Mononuclear cell (primary cell): ENCODE results near the gene INPP5A. TPM values are rescaled to one million over a fixed set of nuclear protein-coding genes. Genes with fewer than 3 reads are reported as not detected.
"Not testable (repeated sequence)": the region's sequence is repeated elsewhere in the genome, so short reads cannot be mapped to it uniquely, and the experiment has no call there.

ENCODE experiments used
- H3K27me3 ChIP-seq: 2 replicates; pipeline ENCODE4 v1.6.0; 2011; ENCODE audit warnings: low read length, control low read depth; ENCODE audit not compliant: insufficient read depth
- H3K4me1 ChIP-seq: 2 replicates; pipeline ENCODE4 v1.5.1; 2011; ENCODE audit warnings: mild to moderate bottlenecking, low read length, control low read depth; ENCODE audit not compliant: insufficient read depth
- H3K4me3 ChIP-seq: 2 replicates; pipeline ENCODE4 v1.5.1; 2011; ENCODE audit warnings: mild to moderate bottlenecking, low read length, moderate library complexity
- H3K9me3 ChIP-seq: 2 replicates; pipeline ENCODE4 v1.5.1; 2011; ENCODE audit warnings: low read depth, mild to moderate bottlenecking, control low read depth, low read length
- total RNA-seq: library from RNA; depleted of rRNA; stranded (reverse); fragments of >200 nt; gene quantifications from one replicate; pipeline ENCODE4 v1.2.3, GENCODE V29; 2012

Gene INPP5A
- total RNA-seq, 1 donor: 18.6 TPM

DNA sequence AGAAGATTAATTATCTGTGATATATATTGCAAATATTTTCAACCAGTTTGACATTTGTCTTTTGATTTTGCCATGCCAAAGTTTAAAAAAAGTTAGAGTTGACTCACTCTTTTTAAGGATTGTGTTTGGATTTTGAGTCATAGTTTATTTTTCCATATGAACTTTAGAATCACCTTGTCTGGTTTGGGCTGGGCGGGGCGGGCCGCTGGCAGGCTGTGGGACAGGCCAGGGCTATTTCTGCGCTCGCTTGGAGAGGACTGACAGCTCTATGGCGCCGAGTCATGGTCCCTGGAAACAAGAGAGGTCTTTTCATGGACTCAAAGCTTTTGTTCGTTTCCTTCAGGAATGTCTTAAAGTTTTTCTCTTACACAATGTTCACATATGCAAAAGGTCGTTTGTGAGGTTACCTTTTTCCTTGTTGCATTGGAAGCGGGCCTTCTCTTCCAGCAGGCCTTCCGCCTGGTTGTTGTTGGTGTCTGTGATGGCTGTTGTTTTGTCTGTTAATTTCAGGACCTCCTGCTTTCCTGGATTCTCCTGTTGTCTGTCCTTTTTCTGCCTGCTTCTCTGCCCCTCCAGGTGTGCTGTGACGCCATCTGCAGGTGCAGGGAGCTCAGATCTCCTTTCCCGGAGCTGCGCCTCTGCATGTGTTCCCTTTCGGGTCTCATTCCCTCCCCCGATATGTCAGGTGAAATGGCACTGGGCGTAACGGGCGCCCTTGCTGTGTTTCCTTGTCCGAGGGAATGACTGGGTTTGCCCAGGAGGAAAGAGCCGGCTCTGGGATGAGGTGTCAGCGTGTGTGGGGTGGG is 53.8 kb downstream of the INPP5A start:
- Histone ChIP-seq H3K9me3 (no peaks in the 10 kb centered on the region), H3K4me3 (no peak overlapping the region), H3K4me1 (peaks cover 82% of the 10 kb centered on the region), H3K27me3 (no peaks in the 10 kb centered on the region)

DNA sequence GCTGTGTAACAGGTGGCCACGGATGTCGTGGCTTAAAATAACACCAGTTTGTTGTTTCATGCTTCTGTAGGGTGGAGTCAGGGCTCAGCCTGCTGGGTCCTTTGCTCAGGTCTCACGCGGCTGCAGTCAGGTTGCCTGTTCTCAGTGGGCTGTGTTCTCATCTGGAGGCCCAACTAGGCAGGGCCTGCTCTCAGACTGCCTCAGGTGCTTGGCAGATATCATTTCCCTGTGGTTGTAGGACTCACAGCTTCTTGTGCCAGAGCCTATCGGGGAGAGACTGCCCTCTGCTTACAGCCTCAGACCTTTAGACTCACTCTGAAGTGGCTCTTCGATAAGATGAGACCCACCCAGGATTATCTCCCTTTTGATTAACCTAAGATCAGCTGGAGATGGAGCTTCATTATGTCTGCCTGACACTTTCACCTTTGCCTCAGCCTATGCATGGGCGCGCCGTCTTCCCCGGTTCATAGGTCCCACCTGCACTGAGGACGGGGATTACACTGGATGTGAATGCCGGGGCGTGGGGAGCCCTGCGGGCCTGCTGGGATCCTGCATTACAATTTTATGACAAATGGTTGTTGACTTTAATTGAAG is 55.3 kb downstream of the INPP5A start:
- no peaks in the 10 kb centered on the region for H3K27me3 ChIP-seq
- H3K4me1 ChIP-seq: peaks cover 69% of the 10 kb centered on the region
- H3K4me3 ChIP-seq: no peak overlapping the region
- no peaks in the 10 kb centered on the region for H3K9me3 ChIP-seq

- H3K9me3 ChIP-seq: no peaks in the 10 kb centered on the region
- H3K4me1 ChIP-seq: peaks cover 64% of the 10 kb centered on the region
- H3K27me3 ChIP-seq: no peaks in the 10 kb centered on the region
- no peak overlapping the region for H3K4me3 ChIP-seq
Measured at GRCh38 chr10:132593389-132593788, 55.8 kb downstream of the INPP5A start.

- H3K4me3 ChIP-seq: no peak overlapping the region
- no peaks in the 10 kb centered on the region for H3K9me3 ChIP-seq
- peaks cover 57% of the 10 kb centered on the region for H3K4me1 ChIP-seq
- H3K27me3 ChIP-seq: no peaks in the 10 kb centered on the region
Measured at GRCh38 chr10:132593900-132594876, 56.6 kb downstream of the INPP5A start.

DNA sequence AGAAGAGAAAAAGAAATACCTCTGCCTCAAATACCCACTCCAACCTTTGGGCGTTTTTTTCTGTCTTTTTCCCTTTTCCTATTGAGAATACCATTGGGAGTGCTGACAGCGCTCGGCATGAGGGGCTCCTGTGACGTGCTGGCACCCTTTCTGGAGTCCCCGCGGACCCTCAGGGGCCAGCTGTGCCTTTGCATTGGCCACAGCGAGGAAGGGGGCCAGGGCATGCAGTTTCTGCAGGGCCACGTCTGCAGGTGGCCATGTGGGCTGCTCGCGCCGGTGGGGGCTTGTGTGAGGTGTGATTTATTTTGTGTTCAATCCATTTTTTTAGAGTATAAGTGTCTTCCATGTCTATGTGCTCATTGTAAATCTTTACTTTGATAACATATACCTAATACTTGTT is 57.4 kb downstream of the INPP5A start:
- H3K27me3 ChIP-seq: no peaks in the 10 kb centered on the region
- H3K4me1 ChIP-seq: peaks cover 49% of the 10 kb centered on the region
- H3K4me3 ChIP-seq: no peak overlapping the region
- H3K9me3 ChIP-seq: no peaks in the 10 kb centered on the region

DNA sequence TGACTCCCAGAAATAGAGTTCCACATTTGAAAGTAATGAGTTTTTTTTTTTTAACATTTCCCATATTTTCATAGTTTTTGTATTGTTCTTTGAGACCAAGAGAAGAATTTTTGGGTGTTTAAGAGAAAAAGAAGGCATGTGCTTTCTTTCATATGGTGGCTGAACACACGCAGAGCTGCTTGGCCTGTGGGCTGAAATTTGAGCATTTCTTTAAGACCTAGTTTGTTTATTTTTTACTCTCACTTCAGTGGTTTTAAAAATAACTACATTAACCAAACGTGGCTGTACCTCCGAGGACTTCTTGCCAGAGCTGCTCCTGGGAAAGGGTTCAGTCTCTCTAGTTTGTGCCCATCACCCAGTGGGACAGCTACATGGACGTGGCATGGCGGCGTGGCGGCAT is 58.3 kb downstream of the INPP5A start:
- Histone ChIP-seq H3K9me3 (no peaks in the 10 kb centered on the region), H3K4me3 (no peak overlapping the region), H3K4me1 (peaks cover 40% of the 10 kb centered on the region), H3K27me3 (no peaks in the 10 kb centered on the region)

DNA sequence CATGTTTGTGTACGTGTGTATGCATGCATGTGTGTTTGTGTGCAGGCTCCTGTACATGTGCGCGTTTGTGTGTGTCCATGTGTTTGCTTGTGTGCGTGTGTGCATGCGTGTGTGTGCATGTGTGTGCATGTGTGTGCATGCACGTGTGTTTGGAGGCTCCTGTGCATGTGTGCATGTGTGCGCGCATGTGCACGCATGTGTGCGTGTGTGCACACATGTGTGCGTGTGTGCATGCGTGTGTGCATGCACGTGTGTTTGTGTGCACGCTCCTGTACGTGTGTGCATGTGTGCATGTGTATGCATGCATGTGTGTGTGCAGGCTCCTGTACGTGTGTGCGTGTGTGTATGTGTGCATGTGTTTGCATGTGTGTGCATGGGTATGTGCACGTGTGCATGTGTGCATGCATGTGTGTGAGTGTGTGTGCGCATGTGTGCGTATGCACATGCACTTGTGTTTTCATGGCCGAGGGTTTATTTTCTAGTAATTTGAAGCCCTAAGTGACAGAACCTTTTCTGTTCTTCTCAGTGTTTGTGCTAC is 59.2 kb downstream of the INPP5A start:
- no peaks in the 10 kb centered on the region for H3K9me3 ChIP-seq

DNA sequence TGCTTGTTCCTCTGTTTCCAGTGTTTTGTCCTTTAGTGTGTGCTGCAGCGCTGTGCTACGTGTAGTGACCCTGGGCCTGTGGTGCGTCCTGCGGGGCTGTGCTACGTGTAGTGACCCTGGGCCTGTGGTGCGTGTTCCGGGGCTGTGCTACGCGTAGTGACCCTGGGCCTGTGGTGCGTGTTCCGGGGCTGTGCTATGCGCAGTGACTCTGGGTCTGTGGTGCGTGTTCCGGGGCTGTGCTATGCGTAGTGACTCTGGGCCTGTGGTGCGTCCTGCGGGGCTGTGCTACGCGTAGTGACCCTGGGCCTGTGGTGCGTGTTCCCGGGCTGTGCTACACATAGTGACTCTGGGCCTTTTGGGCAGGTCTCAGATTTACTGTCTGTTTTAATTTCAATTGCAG is 60.1 kb downstream of the INPP5A start:
- peaks cover 27% of the 10 kb centered on the region for H3K4me1 ChIP-seq
- no peak overlapping the region for H3K4me3 ChIP-seq

More for the DNA sequence above, 59.2 kb downstream of the INPP5A start:
- no peak overlapping the region for H3K4me3 ChIP-seq
- no peaks in the 10 kb centered on the region for H3K27me3 ChIP-seq
- H3K4me1 ChIP-seq: peaks cover 33% of the 10 kb centered on the region

DNA sequence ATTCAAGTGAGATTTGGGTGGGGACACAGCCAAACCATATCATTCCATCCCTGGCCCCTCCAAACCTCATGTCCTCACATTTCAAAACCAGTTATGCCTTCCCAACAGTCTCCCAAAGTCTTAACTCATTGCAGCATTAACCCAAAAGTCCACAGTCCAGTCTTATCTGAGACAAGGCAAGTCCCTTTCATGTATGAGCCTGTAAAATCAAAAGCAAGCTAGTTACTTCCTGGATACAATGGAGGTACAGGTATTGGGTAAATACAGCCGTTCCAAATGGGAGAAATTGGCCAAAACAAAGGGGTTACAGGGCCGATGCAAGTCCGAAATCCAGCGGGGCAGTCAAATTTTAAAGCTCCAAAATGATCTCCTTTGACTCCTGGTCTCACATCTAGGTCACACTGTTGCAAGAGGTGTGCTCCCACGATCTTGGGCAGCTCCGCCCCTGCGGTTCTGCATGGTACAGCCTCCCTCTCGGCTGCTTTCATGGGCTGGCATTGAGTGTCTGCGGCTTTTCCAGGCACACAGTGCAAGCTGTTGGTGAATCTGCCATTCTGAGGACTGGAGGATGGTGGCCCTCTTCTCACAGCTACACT is 61.5 kb downstream of the INPP5A start:
- H3K9me3 ChIP-seq, H3K4me3 ChIP-seq, H3K27me3 ChIP-seq: not testable (repeated sequence)
- peaks cover 12% of the 10 kb centered on the region for H3K4me1 ChIP-seq

More for the DNA sequence above, 60.1 kb downstream of the INPP5A start:
- no peaks in the 10 kb centered on the region for H3K27me3 ChIP-seq
- no peaks in the 10 kb centered on the region for H3K9me3 ChIP-seq

- no peak overlapping the region for H3K4me3 ChIP-seq
- no peaks in the 10 kb centered on the region for H3K27me3 ChIP-seq
- no peaks in the 10 kb centered on the region for H3K9me3 ChIP-seq
- H3K4me1 ChIP-seq: peaks cover 6% of the 10 kb centered on the region
Measured at GRCh38 chr10:132599732-132600131, 62.1 kb downstream of the INPP5A start.

- no peaks in the 10 kb centered on the region for H3K27me3 ChIP-seq
- peaks cover 2% of the 10 kb centered on the region for H3K4me1 ChIP-seq
- H3K9me3 ChIP-seq: no peaks in the 10 kb centered on the region
- no peak overlapping the region for H3K4me3 ChIP-seq
Measured at GRCh38 chr10:132600416-132600815, 62.8 kb downstream of the INPP5A start.

GRCh38 chr10:132601567-132601966 is 64.0 kb downstream of the INPP5A start:
- H3K9me3 ChIP-seq: no peaks in the 10 kb centered on the region
- no peaks in the 10 kb centered on the region for H3K27me3 ChIP-seq

DNA sequence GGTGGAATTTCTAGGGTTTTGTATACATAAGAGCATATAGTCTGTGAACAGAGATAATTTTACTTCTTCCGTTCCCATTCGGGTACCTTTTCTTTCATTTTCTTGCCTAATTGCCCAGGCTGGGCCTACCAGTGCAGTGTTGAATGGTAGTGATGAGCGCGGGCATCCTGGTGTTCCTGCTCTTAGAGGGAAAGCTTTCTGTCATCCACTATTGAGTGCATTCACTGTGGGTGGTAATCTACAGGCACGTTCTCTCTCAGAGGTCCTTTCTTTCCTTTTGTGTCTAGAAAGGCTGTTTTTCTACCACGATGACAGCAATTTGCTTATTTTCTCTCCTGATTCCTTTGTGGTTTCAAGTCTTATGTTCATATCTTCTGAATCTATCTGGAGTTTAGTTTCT is 65.0 kb downstream of the INPP5A start:
- Histone ChIP-seq H3K9me3 (no peaks in the 10 kb centered on the region), H3K4me1 (no peaks in the 10 kb centered on the region), H3K27me3 (no peaks in the 10 kb centered on the region), H3K4me3 (no peak overlapping the region)

More at GRCh38 chr10:132601567-132601966, 64.0 kb downstream of the INPP5A start:
- peaks cover 2% of the 10 kb centered on the region for H3K4me1 ChIP-seq
- no peak overlapping the region for H3K4me3 ChIP-seq

DNA sequence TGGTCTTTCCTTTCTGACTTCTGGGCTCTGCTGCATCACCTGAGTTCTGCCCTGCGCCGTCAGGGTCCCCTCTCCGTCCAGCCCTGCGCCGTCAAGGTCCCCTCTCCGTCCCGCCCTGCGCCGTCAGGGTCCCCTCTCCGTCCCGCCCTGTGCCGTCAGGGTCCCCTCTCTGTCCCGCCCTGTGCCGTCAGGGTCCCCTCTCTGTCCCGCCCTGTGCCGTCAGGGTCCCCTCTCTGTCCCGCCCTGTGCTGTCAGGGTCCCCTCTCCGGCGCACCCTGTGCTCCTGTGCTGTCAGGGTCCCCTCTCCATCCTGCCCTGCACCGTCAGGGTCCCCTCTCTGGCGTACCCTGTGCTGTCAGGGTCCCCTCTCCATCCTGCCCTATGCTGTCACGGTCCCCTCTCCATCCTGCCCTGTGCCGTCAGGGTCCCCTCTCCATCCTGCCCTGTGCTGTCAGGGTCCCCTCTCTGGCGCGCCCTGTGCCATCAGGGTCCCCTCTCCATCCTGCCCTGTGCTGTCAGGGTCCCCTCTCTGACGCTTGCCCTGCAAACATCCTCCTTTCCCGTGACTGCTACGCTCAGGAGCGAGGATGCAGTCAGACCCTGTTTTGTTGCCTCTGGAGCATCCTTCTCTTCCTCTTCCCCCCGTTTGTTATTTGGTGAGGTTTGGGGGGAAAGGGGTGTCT is 66.4 kb downstream of the INPP5A start:
- Histone ChIP-seq H3K4me3 (no peak overlapping the region), H3K27me3 (no peaks in the 10 kb centered on the region), H3K4me1 (no peaks in the 10 kb centered on the region), H3K9me3 (no peaks in the 10 kb centered on the region)
